Measurements from ENCODE around the gene CAMK2N1. TPM values are rescaled to one million over a fixed set of nuclear protein-coding genes. Genes with fewer than 3 reads are reported as not detected.
A peak's percentile ranks its signal among the peaks of the same experiment; 100 is the strongest.
"Not testable (repeated sequence)": the region's sequence is repeated elsewhere in the genome, so short reads cannot be mapped to it uniquely, and the experiment has no call there.

Gene CAMK2N1
- total and polyA plus RNA-seq, 2 experiments from 2014 or later: 38.5 to 45.5 TPM

DNA sequence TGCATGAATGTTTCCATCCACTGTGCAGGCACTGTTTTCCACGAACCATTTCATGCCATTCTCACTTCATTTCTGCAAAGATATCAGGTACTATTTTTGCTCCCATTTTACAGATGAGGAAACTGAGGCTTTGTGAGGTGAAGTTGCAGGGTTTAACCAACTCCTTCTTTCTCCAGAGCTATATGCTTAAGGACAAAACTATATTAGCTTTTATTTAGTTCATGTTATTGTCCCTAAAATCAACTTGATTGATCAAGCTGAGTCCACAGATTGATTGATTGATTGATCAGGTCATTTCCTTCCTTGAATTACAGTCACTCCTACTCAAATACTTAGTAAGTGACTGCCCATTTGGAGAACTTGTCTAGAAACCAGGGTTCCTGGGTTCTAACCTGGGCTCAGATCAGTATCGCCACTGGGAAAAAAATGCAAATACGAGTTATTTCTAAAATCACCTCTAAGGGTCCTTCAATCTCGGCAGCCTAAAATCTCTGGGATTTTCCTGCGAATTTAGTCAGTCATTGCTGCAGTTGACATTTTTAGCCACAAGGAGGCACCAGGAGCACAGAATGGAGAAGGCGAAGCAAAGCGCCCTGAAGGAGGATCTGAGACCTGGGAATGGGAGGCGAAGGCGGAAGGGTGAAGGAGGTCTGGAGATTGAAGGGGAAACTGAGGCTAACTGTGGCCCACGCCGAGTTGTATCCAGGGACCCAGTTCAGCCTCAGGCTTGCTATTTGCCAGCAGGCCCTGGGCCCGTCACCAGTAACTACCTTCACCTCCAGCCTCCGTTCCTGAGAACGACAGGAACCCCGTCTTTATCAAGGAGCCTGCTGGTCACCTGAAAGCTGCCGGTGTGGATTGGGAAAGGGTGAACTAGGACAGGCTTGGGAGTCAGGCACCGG is 36.2 kb upstream of the CAMK2N1 start:
- H3K9me2 ChIP-seq (replicated peaks; ENCODE audit: insufficient read depth): no peaks in the 10 kb centered on the region
- WGBS (ENCODE audit: low lambda C conversion rate, missing lambda C conversion rate): 22% methylated on average over 17 of the region's 17 CpGs
- H3K27me3 ChIP-seq: peaks cover 12% of the 10 kb centered on the region
- peak; percentile 90 for DNase-seq (ENCODE audit: low spot score)
- H3K4me1 ChIP-seq (ENCODE audit: insufficient read depth): no peaks in the 10 kb centered on the region
- peak overlapping the region; percentile 8 for H2AFZ ChIP-seq
- H3K4me2 ChIP-seq: peak overlapping the region; percentile 59
- no peak overlapping the region for H3K27ac ChIP-seq
- no peaks in the 10 kb centered on the region for H3K79me2 ChIP-seq
- H4K20me1 ChIP-seq (ENCODE audit: insufficient read depth, poor library complexity, severe bottlenecking): no peaks in the 10 kb centered on the region
- no peaks in the 10 kb centered on the region for H3K9me3 ChIP-seq (ENCODE audit: low read depth)
- no peaks in the 10 kb centered on the region for H3K36me3 ChIP-seq (replicated peaks; ENCODE audit: insufficient read depth, low read depth)
- no peak overlapping the region for H3K4me3 ChIP-seq
- TF ChIP-seq EZH2phosphoT487 (IDR thresholded peaks at IDR 0.05; ENCODE audit: low read depth, severe bottlenecking, unreplicated experiment): no peak
- TF ChIP-seq, protein P1, sequence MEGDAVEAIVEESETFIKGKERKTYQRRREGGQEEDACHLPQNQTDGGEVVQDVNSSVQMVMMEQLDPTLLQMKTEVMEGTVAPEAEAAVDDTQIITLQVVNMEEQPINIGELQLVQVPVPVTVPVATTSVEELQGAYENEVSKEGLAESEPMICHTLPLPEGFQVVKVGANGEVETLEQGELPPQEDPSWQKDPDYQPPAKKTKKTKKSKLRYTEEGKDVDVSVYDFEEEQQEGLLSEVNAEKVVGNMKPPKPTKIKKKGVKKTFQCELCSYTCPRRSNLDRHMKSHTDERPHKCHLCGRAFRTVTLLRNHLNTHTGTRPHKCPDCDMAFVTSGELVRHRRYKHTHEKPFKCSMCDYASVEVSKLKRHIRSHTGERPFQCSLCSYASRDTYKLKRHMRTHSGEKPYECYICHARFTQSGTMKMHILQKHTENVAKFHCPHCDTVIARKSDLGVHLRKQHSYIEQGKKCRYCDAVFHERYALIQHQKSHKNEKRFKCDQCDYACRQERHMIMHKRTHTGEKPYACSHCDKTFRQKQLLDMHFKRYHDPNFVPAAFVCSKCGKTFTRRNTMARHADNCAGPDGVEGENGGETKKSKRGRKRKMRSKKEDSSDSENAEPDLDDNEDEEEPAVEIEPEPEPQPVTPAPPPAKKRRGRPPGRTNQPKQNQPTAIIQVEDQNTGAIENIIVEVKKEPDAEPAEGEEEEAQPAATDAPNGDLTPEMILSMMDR (IDR thresholded peaks at IDR 0.05; ENCODE audit: poor library complexity): peak; percentile 94

DNA sequence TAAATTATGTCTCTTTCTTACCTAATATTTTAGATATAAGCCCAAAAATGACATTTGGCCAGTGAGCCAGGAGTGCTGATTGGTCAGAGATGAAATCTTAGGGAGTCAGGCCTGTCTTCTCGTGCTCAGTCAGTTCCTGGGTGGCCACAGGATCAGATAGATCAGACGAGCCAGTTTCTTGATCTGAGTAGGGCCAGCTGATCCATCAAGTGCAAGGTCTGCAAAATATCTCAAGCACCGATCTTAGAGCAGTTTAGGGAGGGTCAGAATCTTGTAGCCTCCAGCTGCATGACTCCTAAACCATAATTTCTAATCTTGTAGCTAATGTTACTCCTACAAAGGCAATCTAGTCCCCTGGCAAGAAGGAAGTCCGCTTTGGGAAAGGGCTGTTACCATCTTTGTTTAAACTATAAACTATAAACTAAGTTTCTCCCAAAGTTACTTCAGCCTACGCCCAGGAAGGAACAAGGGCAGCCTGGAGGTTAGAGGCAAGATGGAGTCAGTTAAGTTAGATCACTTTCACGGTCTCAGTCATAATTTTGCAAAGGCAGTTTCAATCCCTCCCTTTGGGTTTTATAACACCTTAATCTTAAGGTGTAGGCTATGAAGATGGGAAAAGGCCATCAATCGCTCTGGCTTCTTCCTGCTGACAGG is 33.7 kb upstream of the CAMK2N1 start:
- H3K4me1 ChIP-seq (ENCODE audit: insufficient read depth); H3K27me3 ChIP-seq: not testable (repeated sequence)
- 54% methylated on average over 7 of the region's 7 CpGs for WGBS (ENCODE audit: low lambda C conversion rate, missing lambda C conversion rate)

DNA sequence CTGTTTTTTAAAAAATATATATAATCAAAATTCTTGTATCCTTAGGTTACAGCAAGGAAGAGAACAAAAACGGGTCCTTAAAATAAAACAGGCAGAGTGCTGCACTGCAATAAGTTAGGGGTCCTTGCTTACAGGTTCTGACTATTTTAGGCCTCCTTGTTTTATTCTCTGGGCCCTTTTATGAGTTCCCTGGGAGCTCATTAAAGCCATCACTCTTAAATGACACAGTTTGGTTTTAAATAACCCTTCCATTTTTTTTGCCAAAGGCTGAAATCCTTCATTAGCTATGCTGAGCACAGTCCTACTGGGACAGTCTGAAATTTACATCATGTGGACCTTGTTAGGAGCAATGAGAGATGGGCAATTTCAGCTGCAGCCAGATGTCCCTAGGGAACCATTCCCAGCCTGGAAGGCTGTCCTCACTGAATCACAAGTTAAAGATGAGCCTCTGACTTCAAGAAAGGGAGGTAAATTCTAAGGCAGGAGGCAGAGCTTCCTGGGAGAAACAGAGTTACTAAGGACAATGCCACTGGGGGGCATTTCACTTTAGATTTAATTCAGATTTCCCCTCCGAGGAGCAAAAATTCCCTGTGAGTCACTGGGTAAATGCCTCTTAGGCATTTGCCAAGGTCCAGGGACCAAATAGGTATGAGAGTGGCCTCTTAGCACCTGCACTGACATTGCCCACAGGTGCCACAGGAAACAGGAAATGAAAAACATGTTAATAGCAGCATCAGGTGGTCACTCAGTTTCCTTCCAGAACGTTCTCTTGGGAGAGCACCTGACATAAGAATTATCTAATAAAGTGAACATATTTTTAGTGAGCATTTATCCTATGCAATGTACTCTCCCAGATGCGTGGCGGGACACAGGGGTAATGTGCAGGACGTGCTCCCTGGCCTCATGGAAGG is 25.8 kb upstream of the CAMK2N1 start:
- Histone ChIP-seq H3K9me3 (ENCODE audit: low read depth) (no peaks in the 10 kb centered on the region), H4K20me1 (ENCODE audit: insufficient read depth, poor library complexity, severe bottlenecking) (no peaks in the 10 kb centered on the region), H3K4me3 (no peak overlapping the region), H3K27ac (no peak overlapping the region), H3K9me2 (replicated peaks; ENCODE audit: insufficient read depth) (no peaks in the 10 kb centered on the region), H3K4me1 (ENCODE audit: insufficient read depth) (peaks cover 6% of the 10 kb centered on the region), H3K79me2 (peaks cover 11% of the 10 kb centered on the region), H3K36me3 (replicated peaks; ENCODE audit: insufficient read depth, low read depth) (no peaks in the 10 kb centered on the region), H3K4me2 (no peak overlapping the region), H2AFZ (no peak overlapping the region), H3K27me3 (no peaks in the 10 kb centered on the region)
- DNase-seq (ENCODE audit: low spot score): no peak
- TF ChIP-seq EZH2phosphoT487 (IDR thresholded peaks at IDR 0.05; ENCODE audit: low read depth, severe bottlenecking, unreplicated experiment) (no peak), EZH2 (IDR thresholded peaks at IDR 0.05; ENCODE audit: borderline replicate concordance) (no peak)
- TF ChIP-seq, protein P1 (IDR thresholded peaks at IDR 0.05; ENCODE audit: poor library complexity): no peak
- 64% methylated on average over 6 of the region's 6 CpGs for WGBS (ENCODE audit: low lambda C conversion rate, missing lambda C conversion rate)

More for the DNA sequence above, 33.7 kb upstream of the CAMK2N1 start:
- not testable (repeated sequence) for H3K4me2 ChIP-seq; H3K79me2 ChIP-seq; DNase-seq (ENCODE audit: low spot score); H3K9me3 ChIP-seq (ENCODE audit: low read depth); H3K36me3 ChIP-seq (replicated peaks; ENCODE audit: insufficient read depth, low read depth); H3K9me2 ChIP-seq (replicated peaks; ENCODE audit: insufficient read depth); H3K4me3 ChIP-seq; H3K27ac ChIP-seq; H4K20me1 ChIP-seq (ENCODE audit: insufficient read depth, poor library complexity, severe bottlenecking); H2AFZ ChIP-seq
